ENCODE measurements around the gene KRTAP4-5. TPM values are rescaled to one million over a fixed set of nuclear protein-coding genes. Genes with fewer than 3 reads are reported as not detected.
"Not testable (repeated sequence)": the region's sequence is repeated elsewhere in the genome, so short reads cannot be mapped to it uniquely, and the experiment has no call there.

KRTAP4-5 gene
- total and polyA plus RNA-seq, 2 experiments from 2014 or later: not detected

- Histone ChIP-seq H3K9ac (no peak overlapping the region), H3K27ac (no peak overlapping the region), H3K79me2 (ENCODE audit: insufficient read depth) (no peaks in the 10 kb centered on the region), H3K4me1 (ENCODE audit: insufficient read depth) (peaks cover 3% of the 10 kb centered on the region; the same call in 1 of the 2 replicates), H3F3A (ENCODE audit: insufficient read depth) (no peaks in the 10 kb centered on the region), H3K27me3 (replicated peaks; ENCODE audit: insufficient read depth) (no peaks in the 10 kb centered on the region), H2AFZ (no peak overlapping the region), H3K9me2 (ENCODE audit: insufficient read depth) (no peaks in the 10 kb centered on the region), H3K9me3 (ENCODE audit: low read depth) (no peaks in the 10 kb centered on the region), H4K20me1 (ENCODE audit: insufficient read depth) (no peaks in the 10 kb centered on the region), H3K4me2 (ENCODE audit: unreplicated experiment) (no peak overlapping the region), H3K4me3 (no peak overlapping the region), H3K36me3 (ENCODE audit: low read depth) (no peaks in the 10 kb centered on the region)
- WGBS, 2 experiments (ENCODE audit: low coverage in 1 of 2, low lambda C conversion rate in 2 of 2, missing lambda C conversion rate in 2 of 2): 87 to 93% methylated on average over 7 of the region's 7 CpGs
- no peak for DNase-seq
- TF ChIP-seq EZH2phosphoT487 (IDR thresholded peaks at IDR 0.05; ENCODE audit: insufficient read depth, low read depth) (no peak), EZH2 (IDR thresholded peaks at IDR 0.05; ENCODE audit: insufficient read depth, poor library complexity, severe bottlenecking) (no peak)
- in situ Hi-C loops (cut with MboI): no loop called here
Observed at GRCh38 chr17:41167561-41167960, 17.9 kb upstream of the KRTAP4-5 start.

GRCh38 chr17:41163828-41164227 is 14.2 kb upstream of the KRTAP4-5 start:
- no peak for TF ChIP-seq EZH2 (IDR thresholded peaks at IDR 0.05; ENCODE audit: insufficient read depth, poor library complexity, severe bottlenecking)
- TF ChIP-seq EZH2phosphoT487 (IDR thresholded peaks at IDR 0.05; ENCODE audit: insufficient read depth, low read depth): no peak
- no peaks in the 10 kb centered on the region for H3F3A ChIP-seq (ENCODE audit: insufficient read depth)
- H3K79me2 ChIP-seq (ENCODE audit: insufficient read depth): no peaks in the 10 kb centered on the region
- H3K9me3 ChIP-seq (ENCODE audit: low read depth): no peaks in the 10 kb centered on the region
- H3K27ac ChIP-seq: no peak overlapping the region
- no peak overlapping the region for H3K4me3 ChIP-seq
- H3K4me2 ChIP-seq (ENCODE audit: unreplicated experiment): no peak overlapping the region
- no peaks in the 10 kb centered on the region for H3K27me3 ChIP-seq (replicated peaks; ENCODE audit: insufficient read depth)
- no peaks in the 10 kb centered on the region for H3K4me1 ChIP-seq (ENCODE audit: insufficient read depth)
- in situ Hi-C loops (cut with MboI): no loop called here
- H4K20me1 ChIP-seq (ENCODE audit: insufficient read depth): no peaks in the 10 kb centered on the region
- H2AFZ ChIP-seq: no peak overlapping the region
- no peaks in the 10 kb centered on the region for H3K9me2 ChIP-seq (ENCODE audit: insufficient read depth)
- no peaks in the 10 kb centered on the region for H3K36me3 ChIP-seq (ENCODE audit: low read depth)
- WGBS, 2 experiments (ENCODE audit: low coverage in 1 of 2, low lambda C conversion rate in 2 of 2, missing lambda C conversion rate in 2 of 2): 80% methylated on average over 7 of the region's 7 CpGs
- no peak overlapping the region for H3K9ac ChIP-seq
- peak; percentile 9 for DNase-seq

- H3K9me3 ChIP-seq (ENCODE audit: low read depth): no peaks in the 10 kb centered on the region
- TF ChIP-seq EZH2 (IDR thresholded peaks at IDR 0.05; ENCODE audit: insufficient read depth, poor library complexity, severe bottlenecking): no peak
- TF ChIP-seq EZH2phosphoT487 (IDR thresholded peaks at IDR 0.05; ENCODE audit: insufficient read depth, low read depth): no peak
- H3K27ac ChIP-seq: no peak within 1 kb of the TSS
- H3K4me1 ChIP-seq (ENCODE audit: insufficient read depth): no peaks in the 10 kb centered on the region
- in situ Hi-C loops (cut with MboI): no loop called here
- 95 to 100% methylated on average over 1 of the region's 1 CpG for WGBS, 2 experiments (ENCODE audit: low coverage in 1 of 2, low lambda C conversion rate in 2 of 2, missing lambda C conversion rate in 2 of 2)
- H3K4me3 ChIP-seq: no peak within 1 kb of the TSS
- no peak within 1 kb of the TSS for H2AFZ ChIP-seq
- H3K4me2 ChIP-seq (ENCODE audit: unreplicated experiment): no peak within 1 kb of the TSS
- no peaks in the 10 kb centered on the region for H3K27me3 ChIP-seq (replicated peaks; ENCODE audit: insufficient read depth)
- H3K36me3 ChIP-seq (ENCODE audit: low read depth): no peaks in the 10 kb centered on the region
- H3K9me2 ChIP-seq (ENCODE audit: insufficient read depth): no peaks in the 10 kb centered on the region
- no peaks in the 10 kb centered on the region for H3K79me2 ChIP-seq (ENCODE audit: insufficient read depth)
- no peak within 1 kb of the TSS for H3K9ac ChIP-seq
- no peaks in the 10 kb centered on the region for H3F3A ChIP-seq (ENCODE audit: insufficient read depth)
- no peak for DNase-seq
- H4K20me1 ChIP-seq (ENCODE audit: insufficient read depth): no peaks in the 10 kb centered on the region
Observed at GRCh38 chr17:41160648-41161047, 11.0 kb upstream of the KRTAP4-5 start, which contains the start of gene KRTAP4-4. KRTAP4-4 (minus strand) TSS chr17:41160748; CDS start chr17:41160691, 57 bp downstream.

GRCh38 chr17:41160190-41160589 is 10.6 kb upstream of the KRTAP4-5 start:
- H2AFZ ChIP-seq; H3K4me3 ChIP-seq; H3K9me2 ChIP-seq (ENCODE audit: insufficient read depth); H3K9me3 ChIP-seq (ENCODE audit: low read depth); H3F3A ChIP-seq (ENCODE audit: insufficient read depth); H3K79me2 ChIP-seq (ENCODE audit: insufficient read depth); H3K9ac ChIP-seq; DNase-seq; in situ Hi-C loops (cut with MboI); H3K36me3 ChIP-seq (ENCODE audit: low read depth); H3K27me3 ChIP-seq (replicated peaks; ENCODE audit: insufficient read depth); H3K4me2 ChIP-seq (ENCODE audit: unreplicated experiment); H3K4me1 ChIP-seq (ENCODE audit: insufficient read depth); H4K20me1 ChIP-seq (ENCODE audit: insufficient read depth); H3K27ac ChIP-seq: not testable (repeated sequence)
- WGBS, 2 experiments (ENCODE audit: low coverage in 1 of 2, low lambda C conversion rate in 2 of 2, missing lambda C conversion rate in 2 of 2): 72 to 93% methylated on average over 2 to 3 of the region's 3 CpGs

- no peaks in the 10 kb centered on the region for H3F3A ChIP-seq (ENCODE audit: insufficient read depth)
- no peaks in the 10 kb centered on the region for H3K4me1 ChIP-seq (ENCODE audit: insufficient read depth)
- H3K27ac ChIP-seq: no peak overlapping the region
- H3K9ac ChIP-seq: no peak overlapping the region
- no peak overlapping the region for H3K4me3 ChIP-seq
- no peaks in the 10 kb centered on the region for H3K9me2 ChIP-seq (ENCODE audit: insufficient read depth)
- H3K36me3 ChIP-seq (ENCODE audit: low read depth): no peaks in the 10 kb centered on the region
- H2AFZ ChIP-seq: no peak overlapping the region
- no peak overlapping the region for H3K4me2 ChIP-seq (ENCODE audit: unreplicated experiment)
- no peaks in the 10 kb centered on the region for H3K27me3 ChIP-seq (replicated peaks; ENCODE audit: insufficient read depth)
- TF ChIP-seq EZH2phosphoT487 (IDR thresholded peaks at IDR 0.05; ENCODE audit: insufficient read depth, low read depth): no peak
- TF ChIP-seq EZH2 (IDR thresholded peaks at IDR 0.05; ENCODE audit: insufficient read depth, poor library complexity, severe bottlenecking): no peak
- in situ Hi-C loops (cut with MboI): no loop called here
- 64 to 65% methylated on average over 2 of the region's 2 CpGs for WGBS, 2 experiments (ENCODE audit: low coverage in 1 of 2, low lambda C conversion rate in 2 of 2, missing lambda C conversion rate in 2 of 2)
- no peaks in the 10 kb centered on the region for H3K9me3 ChIP-seq (ENCODE audit: low read depth)
- H3K79me2 ChIP-seq (ENCODE audit: insufficient read depth): no peaks in the 10 kb centered on the region
- DNase-seq: no peak
- H4K20me1 ChIP-seq (ENCODE audit: insufficient read depth): no peaks in the 10 kb centered on the region
Observed at GRCh38 chr17:41153856-41154255, 4.2 kb upstream of the KRTAP4-5 start.

Measured in GM23248 (cell line).